ENCODE data around the gene FOXP3. TPM values are rescaled to one million over a fixed set of nuclear protein-coding genes. Genes with fewer than 3 reads are reported as not detected.

FOXP3 gene
- total RNA-seq, 4 donors from 2014 or later: 0.22 TPM; not detected in 3

DNA sequence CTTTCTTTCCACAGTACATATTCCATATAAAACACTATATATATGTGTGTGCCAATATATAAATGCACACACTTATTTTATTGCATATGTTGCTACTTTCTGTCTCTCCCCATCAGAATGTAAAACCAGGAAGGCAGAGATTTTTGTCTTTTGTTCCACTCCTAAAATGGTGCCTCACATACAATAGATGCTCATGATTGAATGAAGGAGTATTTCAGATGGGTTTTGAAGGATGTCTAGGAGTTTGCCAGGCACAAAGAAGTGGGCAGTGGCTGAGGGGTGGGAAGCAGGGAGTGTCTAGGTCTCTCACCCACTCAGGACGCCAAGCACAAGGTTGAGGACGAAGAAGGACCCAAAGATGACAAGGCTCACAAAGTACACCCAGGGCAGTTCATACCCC, 36.8 kb downstream of the FOXP3 start:
- TF ChIP-seq, protein P1, sequence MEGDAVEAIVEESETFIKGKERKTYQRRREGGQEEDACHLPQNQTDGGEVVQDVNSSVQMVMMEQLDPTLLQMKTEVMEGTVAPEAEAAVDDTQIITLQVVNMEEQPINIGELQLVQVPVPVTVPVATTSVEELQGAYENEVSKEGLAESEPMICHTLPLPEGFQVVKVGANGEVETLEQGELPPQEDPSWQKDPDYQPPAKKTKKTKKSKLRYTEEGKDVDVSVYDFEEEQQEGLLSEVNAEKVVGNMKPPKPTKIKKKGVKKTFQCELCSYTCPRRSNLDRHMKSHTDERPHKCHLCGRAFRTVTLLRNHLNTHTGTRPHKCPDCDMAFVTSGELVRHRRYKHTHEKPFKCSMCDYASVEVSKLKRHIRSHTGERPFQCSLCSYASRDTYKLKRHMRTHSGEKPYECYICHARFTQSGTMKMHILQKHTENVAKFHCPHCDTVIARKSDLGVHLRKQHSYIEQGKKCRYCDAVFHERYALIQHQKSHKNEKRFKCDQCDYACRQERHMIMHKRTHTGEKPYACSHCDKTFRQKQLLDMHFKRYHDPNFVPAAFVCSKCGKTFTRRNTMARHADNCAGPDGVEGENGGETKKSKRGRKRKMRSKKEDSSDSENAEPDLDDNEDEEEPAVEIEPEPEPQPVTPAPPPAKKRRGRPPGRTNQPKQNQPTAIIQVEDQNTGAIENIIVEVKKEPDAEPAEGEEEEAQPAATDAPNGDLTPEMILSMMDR (IDR thresholded peaks at IDR 0.05; ENCODE audit: low read depth): no peak

DNA sequence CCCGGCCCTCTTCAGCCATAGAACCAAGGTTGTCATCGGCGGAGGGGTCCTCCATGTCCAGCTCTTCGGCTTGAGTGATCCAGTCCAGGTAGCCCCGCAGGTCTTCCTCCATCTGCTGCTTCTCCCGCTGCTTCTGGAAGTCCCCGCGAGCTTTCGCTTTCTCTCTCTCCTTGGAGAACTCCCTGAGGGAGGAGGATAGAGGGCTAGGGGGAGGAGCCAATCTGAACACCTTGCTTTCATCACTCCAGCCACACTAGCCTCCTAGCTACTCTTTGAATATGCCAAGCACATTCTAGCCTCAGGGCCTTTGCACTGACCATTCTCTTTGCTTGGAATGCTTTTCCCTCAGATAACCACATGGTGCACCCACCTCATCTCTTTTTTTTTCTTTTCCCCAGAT, 37.6 kb downstream of the FOXP3 start:
- TF ChIP-seq, protein P1 (IDR thresholded peaks at IDR 0.05; ENCODE audit: low read depth): no peak

GRCh38 chrX:49225858-49226257, 38.7 kb downstream of the FOXP3 start:
- TF ChIP-seq, protein P1 (IDR thresholded peaks at IDR 0.05; ENCODE audit: low read depth): no peak

DNA sequence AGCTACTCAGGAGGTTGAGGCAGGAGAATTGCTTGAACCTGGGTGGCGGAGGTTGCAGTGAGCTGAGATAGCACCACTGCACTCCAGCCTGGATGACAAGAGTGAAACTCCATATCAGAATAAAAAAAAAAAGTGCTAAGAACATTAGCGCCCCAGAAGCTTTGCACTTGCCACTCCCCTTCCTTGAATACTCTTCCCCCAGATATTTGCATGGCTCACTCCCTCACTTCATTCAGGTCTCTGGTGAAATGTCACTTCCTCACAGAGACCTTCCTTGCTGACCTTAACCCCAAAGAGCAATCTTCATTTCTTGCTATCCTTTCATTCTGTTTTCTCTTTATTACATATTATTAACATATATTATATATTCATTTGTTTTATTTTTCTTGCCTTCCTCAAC, 42.6 kb downstream of the FOXP3 start:
- TF ChIP-seq, protein P1 (IDR thresholded peaks at IDR 0.05; ENCODE audit: low read depth): no peak

DNA sequence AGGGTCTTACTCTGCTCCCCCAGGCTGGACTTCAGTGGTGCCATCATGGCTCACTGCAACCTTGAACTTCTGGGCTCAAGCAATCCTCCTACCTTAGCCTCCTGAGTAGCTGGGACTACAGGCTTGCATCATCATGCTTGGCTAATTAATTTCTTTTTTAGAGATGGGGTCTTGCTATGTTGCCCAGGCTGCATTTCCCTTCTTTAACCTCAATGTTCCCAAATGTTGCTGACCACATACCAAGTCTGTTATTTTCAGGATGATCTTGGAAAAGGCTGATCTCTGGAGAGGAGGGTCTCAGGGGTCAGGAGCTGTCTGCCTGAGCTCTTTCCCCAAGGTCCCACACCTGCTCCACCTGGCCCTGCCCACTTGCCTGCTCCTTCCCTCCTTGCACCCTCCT, 44.4 kb downstream of the FOXP3 start:
- TF ChIP-seq, protein P1 (IDR thresholded peaks at IDR 0.05; ENCODE audit: low read depth): no peak

DNA sequence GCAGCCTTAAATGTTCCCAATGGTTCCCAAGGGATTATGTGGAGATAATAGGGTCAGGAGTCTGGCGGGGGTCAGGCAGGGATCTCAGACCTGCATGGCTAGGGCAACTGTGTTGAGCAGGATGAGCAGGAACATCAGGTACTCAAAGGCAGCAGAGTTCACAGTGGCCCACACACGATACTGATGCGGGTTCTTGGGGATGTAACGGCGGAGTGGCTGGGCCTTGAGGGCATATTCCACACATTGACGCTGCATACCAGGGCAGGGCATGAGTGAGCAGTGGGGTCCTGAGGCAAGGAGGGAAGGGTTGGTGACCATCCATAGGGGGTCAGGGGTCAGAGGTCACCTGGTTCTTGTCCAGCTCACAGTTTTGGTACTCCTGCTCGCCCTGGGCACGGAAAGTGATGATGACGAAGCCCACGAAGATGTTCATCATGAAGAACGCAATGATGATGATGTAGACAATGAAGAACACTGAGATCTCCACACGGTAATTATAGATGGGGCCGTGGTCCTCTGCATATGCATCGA, 49.4 kb downstream of the FOXP3 start:
- TF ChIP-seq, protein P1 (IDR thresholded peaks at IDR 0.05; ENCODE audit: low read depth): no peak

DNA sequence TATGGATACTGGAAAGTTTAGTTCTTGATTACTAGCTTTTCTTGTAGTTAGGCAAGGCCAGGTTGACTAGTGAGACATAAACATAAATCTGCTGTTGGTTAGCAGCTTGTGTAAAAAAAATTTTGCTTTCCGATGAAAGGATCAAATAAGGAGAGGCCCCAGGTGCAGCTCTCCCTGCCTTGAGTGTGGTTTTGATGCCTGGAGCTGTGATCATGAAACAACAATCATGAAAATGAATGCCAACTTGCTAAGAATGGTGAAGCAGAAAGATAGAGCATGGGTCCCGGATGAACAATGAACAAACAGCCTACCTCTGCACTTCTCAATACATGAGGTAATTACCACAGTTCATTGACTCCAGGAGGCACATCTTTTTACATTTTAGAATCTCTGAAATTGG, 50.1 kb downstream of the FOXP3 start:
- TF ChIP-seq, protein P1 (IDR thresholded peaks at IDR 0.05; ENCODE audit: low read depth): no peak
